GM18505 (cell line): ENCODE data around the gene TRIM44.
"Not testable (repeated sequence)": the region's sequence is repeated elsewhere in the genome, so short reads cannot be mapped to it uniquely, and the experiment has no call there.

Experiments
- ATAC-seq: cut with Tn5 transposase; IDR thresholded peaks from one replicate; pipeline ENCODE4 v1.9.1; 2021; ENCODE audit not compliant: unreplicated experiment
- POLR2A ChIP-seq: IDR thresholded peaks from 4 replicates; pipeline ENCODE4 v1.6.1; 2011; ENCODE audit warnings: borderline replicate concordance; ENCODE audit not compliant: insufficient read depth, insufficient read length; ENCODE audit errors: extremely low read depth

The TRIM44 gene

DNA sequence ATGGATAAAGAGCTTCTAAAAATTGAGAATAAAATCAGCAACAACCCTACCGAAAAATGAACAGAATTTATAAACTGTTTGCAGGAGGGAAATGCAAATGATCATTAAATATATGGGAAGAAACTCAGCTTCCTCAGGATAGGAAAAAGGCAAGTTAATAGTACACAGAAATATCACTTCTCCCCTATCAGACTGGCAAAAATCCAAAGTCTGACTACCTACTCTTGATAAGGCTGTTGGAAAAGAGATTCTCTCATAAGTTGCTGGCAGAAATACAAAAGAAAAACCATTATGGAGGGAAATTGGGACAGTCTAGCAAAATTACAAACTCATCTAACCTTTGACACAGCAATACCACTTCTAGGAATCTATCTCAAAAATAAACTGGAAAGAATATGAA, 180.4 kb downstream of the TRIM44 start:
- ATAC-seq: no peak
- TF ChIP-seq POLR2A: no peak

DNA sequence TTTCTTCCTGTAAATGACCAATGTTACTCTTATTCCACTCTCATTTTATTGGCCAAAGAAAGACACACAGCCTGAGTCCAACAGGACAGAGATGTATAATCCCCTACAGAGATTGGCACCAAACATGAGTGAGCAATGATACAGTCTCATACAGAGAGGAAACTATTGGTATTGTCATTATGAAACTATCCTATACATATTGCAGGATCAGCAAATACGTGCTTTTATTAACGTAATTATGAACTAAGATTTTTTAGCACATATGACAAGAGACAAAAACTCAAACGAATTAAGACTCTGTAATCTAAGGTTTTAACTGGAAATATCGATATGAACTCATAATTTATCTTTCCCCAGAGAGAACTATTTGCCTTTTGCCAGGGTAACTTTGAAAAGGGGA, 182.0 kb downstream of the TRIM44 start:
- TF ChIP-seq POLR2A: no peak
- no peak for ATAC-seq

DNA sequence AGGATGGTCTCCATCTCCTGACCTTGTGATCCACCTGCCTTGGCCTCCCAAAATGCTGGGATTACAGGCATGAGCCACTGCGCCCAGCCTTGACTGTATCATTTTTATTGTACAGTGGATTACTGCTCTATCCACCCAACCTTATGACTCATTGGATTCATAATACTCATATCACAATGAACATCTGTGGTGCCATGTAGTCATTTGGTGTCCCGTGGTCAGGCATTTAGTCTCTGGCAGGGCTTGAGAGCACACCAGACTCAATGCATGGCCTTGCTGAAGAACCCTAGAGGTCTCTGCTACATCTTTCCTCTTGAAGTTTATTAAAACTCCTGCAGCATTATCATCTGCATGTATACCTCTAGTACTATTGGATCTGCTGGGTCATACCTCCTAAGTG, 183.3 kb downstream of the TRIM44 start:
- no peak for TF ChIP-seq POLR2A
- ATAC-seq: no peak

DNA sequence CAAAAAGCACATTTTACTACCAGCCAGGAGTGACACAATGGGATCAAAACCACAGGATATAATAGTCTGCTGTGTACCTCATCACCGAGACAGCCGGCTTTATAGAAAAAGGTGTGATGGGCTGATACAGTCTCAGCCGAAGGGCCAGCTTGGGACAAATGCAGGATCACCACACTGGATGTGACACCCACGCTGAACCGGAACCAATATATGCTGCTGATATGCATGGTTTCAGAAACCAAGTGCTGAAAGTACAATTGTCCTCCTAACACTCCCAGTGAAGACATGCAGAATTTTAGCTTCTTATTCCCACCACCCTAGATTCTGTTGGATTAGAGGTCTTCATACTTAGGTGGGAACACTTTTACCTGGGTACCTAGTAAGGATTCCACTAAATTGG, 184.3 kb downstream of the TRIM44 start:
- TF ChIP-seq POLR2A: no peak
- no peak for ATAC-seq

DNA sequence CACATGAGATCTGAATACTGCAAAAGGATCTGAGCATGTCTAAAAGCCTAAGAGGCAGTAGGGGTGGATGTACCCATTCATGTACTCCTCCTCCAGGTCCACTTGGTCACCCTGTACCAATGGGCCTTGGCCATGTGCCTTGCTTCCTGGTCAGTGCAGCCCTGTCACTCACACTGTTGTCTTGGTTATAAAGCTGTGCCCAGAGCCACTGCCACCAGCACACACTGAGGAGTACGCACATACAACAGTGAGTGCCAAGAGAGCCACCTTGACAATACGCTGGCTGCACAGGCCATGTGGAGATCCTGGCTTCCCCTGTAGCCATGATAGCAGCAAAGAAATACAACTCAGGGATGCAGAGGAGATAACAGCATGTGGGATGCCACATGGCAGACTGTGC, 184.9 kb downstream of the TRIM44 start:
- ATAC-seq: no peak
- no peak for TF ChIP-seq POLR2A

DNA sequence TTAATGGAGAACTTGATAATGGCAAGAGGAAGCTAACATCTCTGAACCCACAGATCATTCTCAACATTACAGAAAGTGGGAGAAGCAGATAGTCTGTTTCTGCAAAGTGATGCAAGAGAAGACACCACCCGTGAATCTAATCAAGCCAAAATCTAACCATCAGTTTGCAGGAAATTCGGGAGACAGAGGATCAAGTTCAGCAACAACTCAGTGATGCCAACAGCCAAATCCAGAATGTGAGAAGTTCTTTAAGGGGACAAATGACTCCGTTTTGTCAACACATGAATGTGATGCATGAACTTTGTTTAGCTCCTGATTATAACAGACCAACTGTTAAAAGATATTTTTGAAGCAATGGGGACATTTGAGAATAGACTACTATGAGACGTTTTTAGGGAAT, 186.0 kb downstream of the TRIM44 start:
- TF ChIP-seq POLR2A: no peak
- no peak for ATAC-seq

DNA sequence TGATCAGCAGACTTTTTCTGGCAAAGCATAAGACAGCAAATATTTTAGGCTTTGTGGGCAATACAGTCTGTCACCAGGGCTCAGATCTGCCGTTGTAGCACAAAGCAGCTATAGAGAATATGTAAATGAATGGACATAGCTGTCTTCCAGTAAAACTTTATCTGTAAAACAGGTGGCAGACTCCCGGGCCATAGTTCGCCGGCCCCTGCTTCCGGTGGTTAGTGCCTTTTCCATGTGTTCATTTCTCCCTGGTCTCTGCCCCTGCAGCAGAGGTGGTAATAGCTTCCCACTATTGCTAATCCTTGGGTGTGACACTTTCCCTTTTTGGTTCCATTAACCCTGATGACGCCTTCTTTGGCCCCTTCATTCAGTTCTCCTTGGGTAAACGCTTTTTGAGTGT, 187.6 kb downstream of the TRIM44 start:
- no peak for ATAC-seq
- no peak for TF ChIP-seq POLR2A

DNA sequence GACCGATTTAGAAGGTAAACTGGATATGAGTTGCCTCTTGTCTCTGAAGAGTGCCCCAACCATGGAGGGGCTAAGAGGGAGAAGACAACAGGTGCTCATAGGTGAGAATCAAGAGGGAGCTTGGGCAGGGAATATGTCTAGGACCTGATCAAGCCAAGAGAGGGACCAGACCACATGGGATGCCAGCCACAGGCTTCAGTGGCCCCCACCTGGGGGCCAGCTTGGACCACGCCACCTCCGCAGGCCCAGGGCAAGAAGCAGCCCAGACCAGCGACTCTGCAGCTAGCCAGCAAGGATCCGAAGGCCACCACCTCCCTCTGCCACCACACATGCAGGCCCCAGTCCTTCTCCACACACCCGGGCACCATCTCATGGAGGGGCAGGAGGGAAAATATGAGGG, 188.8 kb downstream of the TRIM44 start:
- ATAC-seq: no peak
- no peak for TF ChIP-seq POLR2A

DNA sequence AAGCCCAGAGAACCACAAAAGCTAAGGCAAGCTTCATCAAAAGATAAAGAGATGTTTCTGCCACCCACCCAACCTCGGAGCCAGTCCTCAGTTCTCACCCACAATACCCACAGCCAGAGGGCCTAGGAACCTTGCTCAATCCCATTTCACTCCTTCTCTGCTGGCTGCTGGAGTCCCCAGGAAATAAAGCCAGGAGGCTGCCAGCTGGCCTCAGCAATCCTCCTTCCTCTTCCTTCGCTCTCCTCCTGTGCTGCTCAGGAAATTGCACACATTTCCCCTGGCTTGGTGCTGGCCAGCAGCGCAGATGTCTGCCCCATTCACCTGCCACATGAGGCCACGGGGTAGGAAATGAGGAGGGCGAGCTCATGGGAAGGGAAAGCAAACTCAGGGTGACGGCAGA, 189.5 kb downstream of the TRIM44 start:
- no peak for TF ChIP-seq POLR2A
- ATAC-seq: no peak

DNA sequence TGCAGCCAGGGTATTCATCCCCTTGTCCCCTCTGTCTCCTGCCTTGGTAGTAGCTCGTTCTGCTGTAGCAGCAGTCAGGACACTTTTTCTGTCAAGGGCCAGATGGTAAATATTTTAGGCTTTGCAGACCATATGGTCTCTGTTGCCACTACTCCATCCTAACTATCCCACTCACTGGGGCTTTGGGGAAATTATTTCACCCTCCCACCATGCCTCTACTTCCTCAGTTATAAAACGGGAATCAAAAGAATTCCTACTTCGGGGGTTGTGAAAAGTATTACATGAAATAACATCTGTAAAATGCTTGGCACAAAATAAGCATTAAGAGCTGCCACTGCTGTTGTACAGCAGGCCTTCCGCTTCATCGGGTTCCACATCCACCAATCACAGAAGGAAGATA, 191.4 kb downstream of the TRIM44 start:
- no peak for TF ChIP-seq POLR2A
- no peak for ATAC-seq

DNA sequence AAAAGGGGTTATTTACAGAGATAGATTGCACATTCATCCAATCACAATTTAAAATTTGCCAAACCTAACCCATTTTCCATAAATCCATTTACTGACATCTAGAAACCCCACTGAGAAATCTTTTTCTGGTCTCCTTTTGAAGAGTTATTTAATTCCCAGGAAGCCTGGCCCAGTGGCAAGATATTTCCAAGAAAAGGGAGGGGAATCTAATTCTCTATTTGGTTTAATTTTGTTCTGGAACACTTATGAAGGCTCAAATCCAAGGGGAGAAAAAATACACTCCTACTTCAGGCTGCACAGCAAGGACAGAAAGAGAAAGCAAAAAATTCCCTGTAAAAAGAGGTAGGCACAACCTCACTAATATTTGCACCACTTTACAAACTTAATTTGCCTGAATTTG, 193.1 kb downstream of the TRIM44 start:
- no peak for ATAC-seq
- no peak for TF ChIP-seq POLR2A

DNA sequence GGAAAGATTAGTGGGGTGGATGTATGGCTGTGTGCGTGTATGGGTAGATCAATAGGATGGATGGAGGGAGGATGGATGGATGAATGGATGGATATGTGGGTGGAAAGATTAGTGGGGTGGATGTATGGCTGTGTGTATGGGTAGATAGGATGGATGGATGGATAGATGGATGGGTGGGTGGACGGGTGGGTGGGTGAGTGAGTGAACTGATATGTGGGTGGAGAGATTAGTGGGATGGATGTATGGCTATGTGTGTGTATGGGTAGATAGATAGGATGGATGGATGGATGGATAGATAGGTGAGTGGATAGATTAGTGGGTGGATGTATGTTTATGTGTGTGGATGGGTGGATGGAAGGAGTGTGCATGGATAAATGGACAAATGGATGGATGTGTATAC, 193.7 kb downstream of the TRIM44 start:
- ATAC-seq: no peak
- no peak for TF ChIP-seq POLR2A

DNA sequence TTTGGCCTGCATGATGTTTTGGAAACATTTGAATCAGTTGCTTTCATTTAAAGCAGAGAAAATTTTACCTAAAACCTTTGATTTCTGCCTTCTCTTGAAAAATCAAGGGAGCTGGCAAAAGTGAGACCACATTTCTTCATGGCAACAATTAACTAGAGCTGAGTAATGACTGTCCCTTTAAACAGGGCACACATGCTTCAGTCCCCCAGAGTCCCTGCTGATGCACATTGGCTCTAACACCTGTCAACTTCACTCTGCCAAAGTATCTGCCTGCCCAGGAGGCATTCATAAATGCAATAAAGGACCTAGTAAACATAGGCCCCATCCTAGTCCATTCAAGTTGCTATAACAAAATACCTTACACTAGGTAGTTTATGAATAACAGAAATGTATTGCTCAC, 194.2 kb downstream of the TRIM44 start:
- no peak for ATAC-seq
- TF ChIP-seq POLR2A: no peak

DNA sequence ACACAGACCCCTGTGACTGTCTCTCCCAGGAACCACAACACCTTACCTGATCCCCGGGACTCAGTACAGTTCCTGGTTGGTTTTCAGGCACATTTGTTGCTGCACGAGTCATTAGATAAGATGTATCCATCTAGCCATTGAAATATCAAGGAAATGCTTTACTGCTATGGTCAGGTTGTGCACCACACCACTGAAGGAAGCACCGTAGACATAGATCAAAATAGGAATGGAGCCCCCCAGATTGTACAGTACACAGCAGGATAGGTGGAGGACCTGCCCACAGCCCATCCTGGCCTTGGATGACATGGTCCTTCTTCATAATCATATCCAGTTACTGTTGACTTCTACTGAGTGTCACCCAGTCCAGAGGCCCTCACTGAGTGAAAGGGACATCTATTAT, 195.3 kb downstream of the TRIM44 start:
- ATAC-seq: no peak

DNA sequence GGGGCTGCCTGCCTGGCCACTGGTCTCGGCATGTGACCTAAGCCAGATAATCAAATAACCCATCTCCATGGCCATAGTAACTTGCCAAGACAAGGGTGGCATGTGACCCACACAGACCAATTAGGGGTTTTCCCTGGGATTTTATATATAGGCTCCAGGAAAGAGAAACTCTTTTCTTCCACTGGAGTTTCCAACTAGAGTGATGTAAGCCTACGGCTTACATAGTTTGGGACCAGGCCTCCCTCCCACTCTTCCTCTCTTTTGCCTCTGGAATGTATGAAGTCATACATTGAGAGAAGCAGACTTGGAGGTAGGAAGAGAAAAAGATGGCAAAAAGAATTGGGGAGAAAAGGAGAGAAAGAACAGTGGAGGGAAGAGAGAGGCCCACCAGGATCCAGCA, 196.7 kb downstream of the TRIM44 start:
- ATAC-seq: no peak

More for the DNA sequence above, 195.3 kb downstream of the TRIM44 start:
- no peak for TF ChIP-seq POLR2A

DNA sequence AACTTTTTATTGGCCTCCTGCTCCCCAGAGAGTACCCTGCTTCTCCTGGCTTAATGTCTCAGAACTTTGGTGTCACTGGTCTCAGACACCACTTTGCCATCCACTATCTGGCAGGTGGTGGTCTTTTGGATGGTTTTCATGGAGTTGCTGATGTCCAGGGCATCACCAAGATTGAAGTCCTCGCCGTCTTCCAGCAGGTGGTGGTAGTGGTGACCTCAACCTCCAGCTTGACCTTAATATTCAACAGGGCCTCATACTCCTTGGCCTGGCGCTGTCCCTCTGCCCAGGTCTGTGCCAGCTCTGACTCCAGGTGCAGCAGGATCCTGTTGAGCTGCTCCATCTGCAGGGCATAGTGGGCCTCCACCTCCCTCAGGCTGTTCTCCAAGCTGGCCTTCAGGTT, 197.6 kb downstream of the TRIM44 start:
- not testable (repeated sequence) for ATAC-seq

More for the DNA sequence above, 196.7 kb downstream of the TRIM44 start:
- TF ChIP-seq POLR2A: no peak
